Mucosa of rectum (tissue), 2 donors: ENCODE results near the gene B4GALT5.
A peak's percentile ranks its signal among the peaks of the same experiment; 100 is the strongest.

ENCODE experiments used
- H3K27ac ChIP-seq, 2 donors: one replicate each; pipeline ENCODE4 v1.7.0; 2013; ENCODE audit warnings: inconsistent platforms in 2 of 2, low read depth in 2 of 2, low read length in 2 of 2
- H3K27me3 ChIP-seq, 2 donors: one replicate each; pipeline ENCODE4 v1.7.0; 2013; ENCODE audit warnings: low read length in 2 of 2; ENCODE audit not compliant: control insufficient read depth in 2 of 2, insufficient read depth in 2 of 2
- H3K36me3 ChIP-seq, 2 donors: one replicate each; pipeline ENCODE4 v1.7.0; 2013; ENCODE audit warnings: low read length in 2 of 2; ENCODE audit not compliant: control insufficient read depth in 2 of 2, insufficient read depth in 2 of 2
- H3K4me1 ChIP-seq, 2 donors: one replicate each; pipeline ENCODE4 v1.7.0; 2013; ENCODE audit warnings: low read length in 2 of 2, mild to moderate bottlenecking in 1 of 2; ENCODE audit not compliant: control insufficient read depth in 2 of 2, insufficient read depth in 2 of 2
- H3K4me3 ChIP-seq, 2 donors: one replicate each; pipeline ENCODE4 v1.7.0; 2013; ENCODE audit warnings: low read length in 2 of 2
- H3K9ac ChIP-seq, 2 donors: one replicate each; pipeline ENCODE4 v1.7.0; 2013; ENCODE audit warnings: low read length in 2 of 2, low read depth in 1 of 2, mild to moderate bottlenecking in 1 of 2
- H3K9me3 ChIP-seq, 2 donors: one replicate each; pipeline ENCODE4 v1.7.0; 2013; ENCODE audit warnings: low read length in 2 of 2; ENCODE audit not compliant: control insufficient read depth in 2 of 2
- donor health status: healthy.
- donor health status: Normal muscosa, but diverticular disease.

B4GALT5 gene

DNA sequence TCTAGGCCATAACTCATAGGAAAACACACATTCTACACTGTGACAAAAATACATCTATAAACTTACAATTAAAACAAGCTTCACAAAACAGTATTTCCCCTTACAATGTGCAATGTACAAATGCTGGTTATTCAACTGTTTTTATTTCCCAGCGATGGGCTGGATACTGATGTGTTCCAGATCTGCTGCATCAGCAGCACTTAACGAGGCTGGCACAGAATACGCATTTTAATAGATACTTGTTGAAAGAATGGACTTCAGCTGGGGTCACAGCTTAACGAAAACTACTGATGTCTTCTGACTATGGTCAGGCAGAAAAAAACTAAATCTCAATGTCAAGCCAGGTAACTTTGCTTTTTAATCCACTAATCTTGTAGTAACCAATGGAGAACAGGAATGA is 70.9 kb downstream of the B4GALT5 start:
- peaks cover 7 to 13% of the 10 kb centered on the region in 2 donors for H3K4me1 ChIP-seq
- no peak overlapping the region for H3K4me3 ChIP-seq
- H3K9me3 ChIP-seq = no peaks in the 10 kb centered on the region
- H3K27me3 ChIP-seq = no peaks in the 10 kb centered on the region
- H3K27ac ChIP-seq = peak overlapping the region; percentile 62 to 63
- peaks cover 57 to 68% of the 10 kb centered on the region in 2 donors for H3K36me3 ChIP-seq
- H3K9ac ChIP-seq = peak overlapping the region in 1 of 2 donors; percentile 5

DNA sequence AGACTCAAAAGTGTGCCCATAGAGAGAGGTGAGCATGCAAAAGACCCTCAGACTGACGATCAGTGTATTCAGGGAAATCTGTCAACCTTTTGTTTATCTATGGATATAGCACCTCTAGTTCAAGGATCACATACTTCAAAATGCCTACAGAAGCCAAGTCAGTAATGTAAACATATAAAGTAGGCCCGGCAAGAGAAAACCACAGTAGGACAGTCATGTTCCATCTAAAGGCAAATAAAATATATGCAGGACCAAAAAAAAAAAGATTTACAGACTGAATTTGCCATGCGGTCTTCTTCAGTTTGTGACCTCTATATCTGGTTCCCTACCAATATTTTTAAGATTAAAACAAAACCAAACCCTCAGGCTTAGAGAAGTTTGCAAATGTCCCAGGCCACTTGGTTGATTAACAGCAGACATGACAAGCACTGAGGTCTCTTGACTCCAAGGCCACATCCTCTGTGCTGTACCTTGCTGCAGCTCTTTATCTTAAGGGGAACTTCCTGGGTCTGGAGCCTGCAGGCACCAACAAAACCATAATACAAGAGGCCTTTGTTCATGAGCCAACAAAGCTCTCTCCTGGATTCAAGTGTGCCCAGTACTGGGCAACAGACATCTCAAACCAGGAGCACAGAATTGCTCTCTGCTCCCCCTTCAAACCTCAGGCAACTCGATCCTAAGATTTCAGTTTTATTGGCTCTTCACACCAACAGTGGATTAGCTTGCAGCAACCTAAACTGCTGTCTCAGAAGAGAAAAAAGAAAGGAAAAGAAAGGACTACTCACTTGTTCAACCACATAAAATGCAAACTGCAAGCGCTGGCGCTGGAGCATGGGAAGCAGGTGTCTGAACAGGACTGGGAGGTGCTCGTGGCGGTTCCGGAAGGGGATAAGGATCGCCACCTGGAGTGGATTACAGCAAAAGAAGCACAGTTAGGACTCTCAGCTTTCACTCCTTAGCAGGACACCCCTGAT is 71.7 kb downstream of the B4GALT5 start:
- no peaks in the 10 kb centered on the region for H3K9me3 ChIP-seq
- H3K4me1 ChIP-seq = peaks cover 7 to 13% of the 10 kb centered on the region in 2 donors
- peaks cover 59 to 66% of the 10 kb centered on the region in 2 donors for H3K36me3 ChIP-seq
- H3K27me3 ChIP-seq = no peaks in the 10 kb centered on the region
- no peak overlapping the region for H3K4me3 ChIP-seq
- peak overlapping the region; percentile 62 to 63 for H3K27ac ChIP-seq
- H3K9ac ChIP-seq = peak overlapping the region in 1 of 2 donors; percentile 5

DNA sequence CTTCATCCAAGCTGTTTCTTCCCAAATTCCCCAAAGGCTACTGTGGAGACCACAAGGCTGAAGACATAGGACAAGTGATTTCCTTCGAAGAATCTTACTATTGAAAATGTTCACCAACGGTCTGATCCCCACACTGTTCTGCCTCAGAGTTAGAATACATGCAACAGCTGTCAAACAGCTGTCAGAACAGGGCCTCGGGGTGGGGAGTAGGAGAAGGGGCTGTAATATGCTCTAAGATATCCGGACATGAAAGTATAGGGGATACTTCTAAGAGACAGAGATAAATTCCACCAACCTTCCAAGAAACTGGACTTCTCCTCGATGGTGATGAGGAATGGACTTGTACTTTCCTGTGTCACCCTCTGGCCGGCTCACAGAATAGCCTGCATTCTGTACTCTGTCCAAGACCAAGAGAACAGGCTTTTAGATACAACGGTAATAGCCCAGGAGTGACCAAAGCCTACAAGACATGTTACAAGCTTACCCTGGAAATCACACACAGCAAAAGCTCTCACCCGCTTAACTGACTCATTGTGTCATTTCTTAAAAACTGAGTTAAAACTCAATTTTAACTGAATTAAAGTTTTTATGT is 76.5 kb downstream of the B4GALT5 start:
- Histone ChIP-seq H3K27ac (no peak overlapping the region), H3K4me1 (peaks cover 5 to 6% of the 10 kb centered on the region in 2 donors), H3K36me3 (peaks cover 43 to 49% of the 10 kb centered on the region in 2 donors), H3K9me3 (no peaks in the 10 kb centered on the region), H3K27me3 (no peaks in the 10 kb centered on the region), H3K9ac (no peak overlapping the region), H3K4me3 (no peak overlapping the region)

DNA sequence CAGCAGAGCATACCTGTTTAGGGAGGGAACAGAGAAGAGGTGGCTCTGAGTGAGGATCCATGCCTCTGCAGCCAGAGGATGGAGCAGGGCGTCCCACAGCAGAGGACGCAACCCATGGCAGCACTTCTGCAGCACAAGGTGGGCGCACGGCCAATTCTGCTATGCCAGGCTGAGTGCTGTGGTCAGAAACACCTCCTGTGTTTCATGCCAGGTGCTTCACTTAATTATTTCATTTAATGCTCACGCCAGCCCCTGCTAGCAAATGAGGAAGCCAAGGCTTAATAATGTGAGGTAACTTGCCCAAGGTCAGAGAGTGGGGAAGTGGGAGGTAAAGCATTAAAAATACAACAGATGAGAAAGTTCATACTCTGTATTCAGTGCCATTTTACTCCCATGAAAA is 77.2 kb downstream of the B4GALT5 start:
- H3K4me1 ChIP-seq = peaks cover 3 to 4% of the 10 kb centered on the region in 2 donors
- no peak overlapping the region for H3K27ac ChIP-seq
- H3K9ac ChIP-seq = no peak overlapping the region
- no peaks in the 10 kb centered on the region for H3K27me3 ChIP-seq
- no peaks in the 10 kb centered on the region for H3K9me3 ChIP-seq
- no peak overlapping the region for H3K4me3 ChIP-seq
- H3K36me3 ChIP-seq = peaks cover 39 to 48% of the 10 kb centered on the region in 2 donors

DNA sequence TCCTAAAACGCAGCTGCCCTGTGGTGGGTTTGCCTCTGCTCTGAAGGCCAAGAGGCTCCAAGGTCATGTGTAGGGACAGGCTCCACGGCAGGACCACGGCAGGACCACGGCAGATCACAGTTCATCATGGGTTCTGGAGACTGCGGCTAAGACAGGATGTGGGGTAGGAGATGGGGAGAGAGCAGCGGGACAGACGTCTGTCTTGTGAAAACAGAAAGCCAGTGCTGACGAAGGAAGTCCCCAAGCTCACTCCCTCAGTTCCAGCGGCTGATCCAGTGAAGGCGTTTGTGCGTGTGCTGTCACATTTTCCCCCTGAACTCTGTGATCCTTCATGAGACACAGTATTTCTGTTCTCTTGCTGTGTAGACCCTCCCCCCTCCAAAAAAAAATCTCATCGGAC is 77.8 kb downstream of the B4GALT5 start:
- H3K4me1 ChIP-seq = peaks cover 3 to 4% of the 10 kb centered on the region in 2 donors
- no peaks in the 10 kb centered on the region for H3K9me3 ChIP-seq
- no peaks in the 10 kb centered on the region for H3K27me3 ChIP-seq
- no peak overlapping the region for H3K4me3 ChIP-seq
- peaks cover 33 to 42% of the 10 kb centered on the region in 2 donors for H3K36me3 ChIP-seq
- H3K27ac ChIP-seq = no peak overlapping the region
- H3K9ac ChIP-seq = no peak overlapping the region

DNA sequence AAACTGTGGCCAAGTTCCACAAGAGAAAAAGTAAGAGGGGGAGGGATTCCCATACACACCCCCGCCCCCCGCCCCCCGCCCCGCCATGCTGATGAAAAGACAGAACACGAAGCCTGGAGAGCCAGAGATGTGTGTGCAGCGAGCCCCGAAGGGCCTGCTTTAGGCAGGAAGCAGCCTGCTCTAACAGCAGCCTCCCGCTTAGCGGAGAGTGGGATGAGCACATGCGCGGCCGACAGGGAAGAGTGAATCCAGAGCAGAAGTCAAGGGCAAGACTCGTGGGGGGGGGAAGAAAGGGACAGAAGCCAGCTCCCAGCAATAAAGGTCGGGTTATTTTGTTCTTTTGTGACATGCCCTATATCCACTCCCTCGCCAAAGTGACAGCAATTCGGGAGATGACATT is 78.5 kb downstream of the B4GALT5 start:
- Histone ChIP-seq H3K27me3 (no peaks in the 10 kb centered on the region), H3K36me3 (peaks cover 26 to 37% of the 10 kb centered on the region in 2 donors), H3K9ac (no peak overlapping the region), H3K4me1 (peaks cover 3 to 4% of the 10 kb centered on the region in 2 donors), H3K9me3 (no peaks in the 10 kb centered on the region), H3K27ac (peak overlapping the region; percentile 2 to 12), H3K4me3 (no peak overlapping the region)

DNA sequence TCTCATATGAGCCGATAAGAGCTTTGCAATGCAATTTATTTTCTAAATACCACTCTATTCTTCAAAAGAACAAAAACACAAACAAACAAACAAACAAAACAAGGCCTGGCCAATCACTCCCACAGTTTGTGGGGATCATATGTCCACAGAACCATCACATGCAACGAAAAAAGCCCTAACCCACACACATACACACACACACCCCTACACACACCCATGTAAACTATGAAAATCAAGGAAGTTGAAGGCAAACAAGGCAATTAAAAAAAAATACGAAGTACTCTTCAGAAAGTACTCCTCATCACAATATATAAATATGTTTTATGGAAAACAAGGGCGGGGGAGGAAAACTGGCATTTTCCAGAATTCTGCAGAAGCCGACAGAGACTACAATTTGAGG is 79.6 kb downstream of the B4GALT5 start:
- H3K4me3 ChIP-seq = no peak overlapping the region
- no peaks in the 10 kb centered on the region for H3K9me3 ChIP-seq
- peak overlapping the region in 1 of 2 donors; percentile 3 for H3K27ac ChIP-seq
- H3K27me3 ChIP-seq = no peaks in the 10 kb centered on the region
- H3K4me1 ChIP-seq = peaks cover 3 to 4% of the 10 kb centered on the region in 2 donors
- no peak overlapping the region for H3K9ac ChIP-seq
- peaks cover 16 to 26% of the 10 kb centered on the region in 2 donors for H3K36me3 ChIP-seq

DNA sequence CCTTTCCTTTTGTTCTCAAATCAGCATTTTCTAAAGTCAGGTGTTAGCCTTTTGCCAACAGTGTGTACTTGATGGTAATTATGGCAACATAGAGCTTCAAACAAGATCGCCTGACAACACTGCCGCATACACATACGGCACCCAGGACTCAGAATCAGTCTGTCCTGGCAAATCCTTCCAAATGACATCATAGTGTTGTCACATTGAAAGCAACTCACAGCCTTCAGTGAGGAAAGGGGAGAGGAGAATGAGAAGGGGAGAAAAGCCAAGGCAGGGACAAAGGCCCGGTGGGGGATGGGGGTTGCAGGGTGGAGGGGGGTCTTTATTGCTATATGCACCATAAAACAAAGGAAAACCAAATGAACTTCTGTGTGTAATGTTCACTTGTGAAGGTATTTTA is 80.0 kb downstream of the B4GALT5 start:
- no peak overlapping the region for H3K4me3 ChIP-seq
- H3K9ac ChIP-seq = no peak overlapping the region
- no peak overlapping the region for H3K27ac ChIP-seq

DNA sequence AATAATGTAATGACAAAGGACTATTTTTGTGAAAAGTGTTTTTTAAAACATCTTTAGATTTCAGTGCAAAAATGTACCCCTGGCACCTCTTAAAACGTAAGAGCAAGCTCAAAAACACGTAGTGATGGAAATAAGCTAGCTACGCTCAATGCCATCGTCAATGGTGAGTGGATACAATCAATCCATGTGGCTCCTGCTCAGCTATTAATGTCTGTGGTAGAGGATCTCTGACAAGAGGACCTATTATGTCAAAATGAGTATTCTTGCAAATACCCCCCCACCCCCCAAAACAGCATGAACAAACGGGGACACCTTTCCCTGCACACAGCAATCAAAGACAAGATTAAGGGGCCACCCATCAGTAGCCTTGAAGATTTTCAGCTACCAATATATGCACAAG is 80.7 kb downstream of the B4GALT5 start:
- H3K36me3 ChIP-seq = peaks cover 16 to 22% of the 10 kb centered on the region in 2 donors
- no peaks in the 10 kb centered on the region for H3K27me3 ChIP-seq
- no peak overlapping the region for H3K9ac ChIP-seq
- H3K4me1 ChIP-seq = peaks cover 3 to 4% of the 10 kb centered on the region in 2 donors
- no peak overlapping the region for H3K4me3 ChIP-seq
- H3K9me3 ChIP-seq = no peaks in the 10 kb centered on the region
- no peak overlapping the region for H3K27ac ChIP-seq

More for the DNA sequence above, 80.0 kb downstream of the B4GALT5 start:
- Histone ChIP-seq H3K36me3 (peaks cover 16 to 25% of the 10 kb centered on the region in 2 donors), H3K27me3 (no peaks in the 10 kb centered on the region), H3K9me3 (no peaks in the 10 kb centered on the region), H3K4me1 (peaks cover 3 to 4% of the 10 kb centered on the region in 2 donors)

DNA sequence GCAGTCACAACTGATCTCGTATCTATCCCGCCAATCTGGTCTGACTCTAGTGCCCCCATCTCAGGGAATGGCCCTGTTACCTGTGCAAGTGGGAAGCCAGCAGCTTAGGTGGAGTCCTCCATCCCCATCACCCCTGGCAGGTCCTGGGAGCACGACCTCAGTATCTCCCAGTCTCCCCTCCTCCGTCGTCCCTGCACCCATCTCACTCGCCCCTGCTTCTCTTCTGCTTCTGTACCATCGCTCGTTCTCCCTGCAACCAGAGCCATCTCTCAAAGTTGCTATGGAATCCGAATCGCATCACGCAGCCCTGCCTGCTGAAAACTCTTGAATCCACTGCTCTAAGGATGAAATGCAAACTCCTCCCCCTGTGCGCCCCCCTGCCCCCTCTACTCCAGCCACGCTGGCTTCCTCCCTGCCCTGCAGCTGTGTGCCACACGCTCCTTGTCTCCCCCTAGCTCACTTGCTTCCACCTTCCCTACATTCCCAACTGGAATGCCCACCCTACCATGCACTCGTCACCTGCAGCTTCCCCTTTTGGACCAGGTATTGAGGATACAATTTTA is 81.7 kb downstream of the B4GALT5 start:
- Histone ChIP-seq H3K4me3 (no peak overlapping the region), H3K9ac (no peak overlapping the region), H3K36me3 (peaks cover 14 to 18% of the 10 kb centered on the region in 2 donors), H3K4me1 (peaks cover 3 to 9% of the 10 kb centered on the region in 2 donors), H3K9me3 (no peaks in the 10 kb centered on the region), H3K27me3 (no peaks in the 10 kb centered on the region), H3K27ac (no peak overlapping the region)
